Measurements from ENCODE around the gene GPM6B.
"Not testable (repeated sequence)": the region's sequence is repeated elsewhere in the genome, so short reads cannot be mapped to it uniquely, and the experiment has no call there.

Gene GPM6B

DNA sequence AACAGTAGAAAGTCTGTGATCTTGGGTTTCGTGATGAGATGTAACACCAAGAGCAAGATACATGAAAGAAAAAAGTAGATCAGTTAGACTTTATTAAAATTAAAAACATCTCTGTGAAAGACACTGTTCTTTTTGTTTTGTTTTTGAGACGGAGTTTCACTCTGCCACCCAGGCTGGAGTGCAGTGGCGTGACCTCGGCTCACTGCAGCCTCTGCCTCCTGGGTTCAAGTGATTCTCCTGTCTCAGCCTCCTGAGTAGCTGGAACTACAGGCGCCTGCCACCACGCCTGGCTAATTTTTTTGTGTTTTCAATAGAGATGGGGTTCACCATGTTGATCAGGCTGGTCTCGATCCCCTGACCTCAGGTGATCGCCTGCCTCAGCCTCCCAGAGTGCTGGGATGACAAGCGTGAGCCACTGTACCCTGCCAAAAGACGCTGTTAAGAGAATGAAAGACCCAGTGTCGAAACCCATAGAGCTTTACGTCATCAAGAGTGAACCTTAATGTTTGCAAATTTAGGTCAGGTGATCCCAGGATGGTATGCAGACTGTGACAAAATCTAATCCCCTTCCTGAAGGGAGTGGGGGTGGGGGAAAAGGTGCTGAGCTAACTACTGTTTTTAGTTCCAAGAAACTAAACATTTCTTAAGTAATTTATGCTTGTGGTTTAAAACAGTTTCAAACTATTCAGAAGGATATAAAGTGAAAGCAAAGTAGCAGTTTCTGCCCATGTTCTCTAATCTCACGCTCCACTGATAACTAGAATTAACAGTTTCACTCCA, 74.3 kb downstream of the GPM6B start:
- no peak for TF ChIP-seq ZNF274 (IDR thresholded peaks at IDR 0.05; ENCODE audit: low read depth, low read length)
- H3K4me3 ChIP-seq (ENCODE audit: low read length) = peak overlapping the region; percentile 4; the same call in 1 of the 2 replicates

- no peak for TF ChIP-seq ZNF274 (IDR thresholded peaks at IDR 0.05; ENCODE audit: low read depth, low read length)
- peak overlapping the region; percentile 26; the same call in 1 of the 2 replicates for H3K4me3 ChIP-seq (ENCODE audit: low read length)
Measured at GRCh38 chrX:13741695-13742094, 75.2 kb downstream of the GPM6B start.

- no peak for TF ChIP-seq ZNF274 (IDR thresholded peaks at IDR 0.05; ENCODE audit: low read depth, low read length)
- H3K4me3 ChIP-seq (ENCODE audit: low read length) = peak within 1 kb of the TSS; percentile 88
Measured at GRCh38 chrX:13734278-13735172, 82.4 kb downstream of the GPM6B start, which contains the start of the genes OFD1 and TRAPPC2. Gene OFD1, plus strand, starts transcription at chrX:13734748. Its CDS starts 324 bp downstream, at chrX:13735072. Gene TRAPPC2, minus strand, starts transcription at chrX:13734620. Its CDS starts 14,657 bp downstream, at chrX:13719963.

GRCh38 chrX:13733506-13733905, 83.4 kb downstream of the GPM6B start:
- no peak for TF ChIP-seq ZNF274 (IDR thresholded peaks at IDR 0.05; ENCODE audit: low read depth, low read length)
- peak overlapping the region; percentile 88 for H3K4me3 ChIP-seq (ENCODE audit: low read length)

DNA sequence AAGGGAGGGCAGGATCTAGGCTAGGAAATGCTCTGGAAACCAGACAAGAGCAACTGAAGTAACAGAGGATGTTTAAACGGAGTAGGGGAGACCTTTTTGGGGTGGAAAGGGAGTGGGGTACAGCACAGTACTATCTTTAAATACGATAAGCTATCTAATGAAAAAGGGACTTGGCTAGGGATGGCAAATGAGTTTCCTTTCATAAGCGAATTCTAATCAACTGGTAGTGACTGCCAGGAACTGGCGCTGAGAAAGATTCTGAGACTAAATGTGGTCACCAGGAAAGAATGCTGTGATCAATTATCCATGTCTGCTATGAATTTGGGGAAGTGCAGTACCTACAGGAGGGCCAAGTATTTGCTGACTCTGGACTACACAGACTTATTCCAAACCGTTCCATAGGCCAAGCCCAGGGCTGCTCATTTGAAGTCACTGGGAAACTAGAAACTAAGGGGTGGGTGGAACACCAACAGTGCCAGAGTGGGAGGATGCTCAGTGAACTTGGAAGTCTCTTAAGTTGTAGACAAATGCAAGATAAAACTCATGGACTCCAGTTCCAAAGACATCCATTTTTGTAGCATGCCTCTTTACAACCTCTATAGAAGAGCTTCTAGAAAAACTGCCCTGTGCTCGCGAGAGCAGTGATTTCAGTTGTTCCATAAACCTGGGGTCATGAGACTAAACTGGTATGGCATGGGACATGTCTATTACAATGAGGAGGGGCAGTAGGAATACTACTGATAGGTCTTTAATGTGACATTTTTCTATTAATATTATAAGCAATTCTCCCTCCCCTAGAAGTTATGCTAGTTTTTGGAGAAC, 84.4 kb downstream of the GPM6B start:
- no peak for TF ChIP-seq ZNF274 (IDR thresholded peaks at IDR 0.05; ENCODE audit: low read depth, low read length)

DNA sequence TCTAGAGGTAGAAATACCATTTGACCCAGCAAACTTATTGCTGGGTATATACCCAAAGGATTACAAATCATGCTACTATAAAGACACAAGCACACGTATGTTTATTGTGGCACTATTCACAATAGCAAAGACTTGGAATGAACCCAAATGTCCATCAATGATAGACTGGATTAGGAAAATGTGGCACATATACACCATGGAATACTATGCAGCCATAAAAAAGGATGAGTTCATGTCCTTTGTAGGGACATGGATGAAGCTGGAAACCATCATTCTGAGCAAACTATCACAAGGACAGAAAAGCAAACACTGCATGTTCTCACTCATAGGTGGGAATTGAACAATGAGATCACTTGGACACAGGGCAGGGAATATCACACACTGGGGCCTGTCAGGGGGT, 86.4 kb downstream of the GPM6B start:
- not testable (repeated sequence) for H3K4me3 ChIP-seq (ENCODE audit: low read length)

More for the DNA sequence above, 84.4 kb downstream of the GPM6B start:
- peak overlapping the region; percentile 88 for H3K4me3 ChIP-seq (ENCODE audit: low read length)

DNA sequence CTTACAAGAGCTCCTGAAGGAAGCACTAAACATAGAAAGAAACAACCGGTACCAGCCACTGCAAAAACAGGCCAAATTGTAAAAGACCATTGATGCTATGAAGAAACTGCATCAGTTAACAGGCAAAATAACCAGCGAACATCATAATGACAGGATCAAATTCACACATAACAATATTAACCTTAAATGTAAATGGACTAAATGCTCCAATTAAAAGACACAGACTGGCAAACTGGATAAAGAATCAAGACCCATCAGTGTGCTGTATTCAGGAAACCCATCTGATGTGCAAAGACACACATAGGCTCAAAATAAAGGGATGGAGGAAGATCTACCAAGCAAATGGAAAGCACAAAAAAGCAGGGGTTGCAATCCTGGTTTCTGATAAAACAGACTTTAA, 90.3 kb downstream of the GPM6B start:
- H3K4me3 ChIP-seq (ENCODE audit: low read length) = not testable (repeated sequence)

- H3K4me3 ChIP-seq (ENCODE audit: low read length) = not testable (repeated sequence)
Measured at GRCh38 chrX:13724878-13725277, 92.0 kb downstream of the GPM6B start.

DNA sequence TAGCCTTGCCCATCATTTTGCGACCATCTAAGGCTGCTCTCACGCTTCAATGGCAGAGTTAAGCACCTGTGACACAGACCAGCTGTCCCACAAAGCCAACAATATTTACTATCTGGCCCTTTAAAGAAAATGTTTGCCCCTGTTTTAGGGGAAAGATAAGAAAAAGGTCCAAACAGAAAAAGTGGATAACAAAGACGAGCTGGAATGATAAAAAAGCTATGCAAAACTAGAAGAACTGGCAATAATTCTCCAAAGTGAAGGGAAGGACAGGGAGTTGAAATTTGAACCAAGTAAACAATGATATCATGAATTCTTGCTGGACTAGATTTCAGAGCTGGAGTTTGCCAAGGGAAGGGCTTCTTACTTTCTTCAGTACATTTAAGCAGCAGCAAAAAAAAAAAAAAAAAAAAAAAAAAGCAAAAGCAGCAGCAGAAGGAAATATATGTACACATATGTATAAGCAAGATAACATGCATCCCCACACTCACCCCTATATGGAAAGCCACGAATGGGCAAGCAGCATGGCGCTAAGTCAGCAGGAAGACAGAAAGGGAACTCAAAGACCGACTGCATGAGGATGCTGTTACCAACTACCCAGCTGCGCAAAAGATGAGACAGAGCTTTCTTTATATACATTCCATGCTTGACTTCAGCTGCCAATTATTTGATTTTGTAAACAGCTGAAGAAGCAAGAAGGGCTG, 94.9 kb downstream of the GPM6B start:
- no peak overlapping the region for H3K4me3 ChIP-seq (ENCODE audit: low read length)
- no peak for TF ChIP-seq ZNF274 (IDR thresholded peaks at IDR 0.05; ENCODE audit: low read depth, low read length)

DNA sequence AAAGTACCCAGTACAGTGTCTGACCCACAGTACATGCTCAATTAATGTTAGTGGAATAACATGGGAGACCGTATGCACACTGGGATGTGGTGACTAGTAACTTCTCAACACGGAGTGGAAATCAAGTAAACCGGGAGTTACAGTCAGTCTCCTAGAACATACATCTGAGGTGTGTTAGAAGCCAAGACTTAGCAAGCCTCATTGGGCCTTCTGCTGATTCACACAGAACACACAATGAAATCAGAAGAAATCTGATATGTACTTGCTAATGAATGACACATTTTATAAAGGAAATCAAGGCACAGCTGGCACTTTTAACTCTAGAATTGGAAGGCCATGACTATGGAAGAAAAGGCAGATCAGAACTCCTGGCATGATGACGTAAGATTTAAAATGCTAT, 95.5 kb downstream of the GPM6B start:
- no peak for TF ChIP-seq ZNF274 (IDR thresholded peaks at IDR 0.05; ENCODE audit: low read depth, low read length)
- H3K4me3 ChIP-seq (ENCODE audit: low read length) = no peak overlapping the region
